HL-60 (cell line): ENCODE measurements around the gene HS3ST5.
A peak's percentile ranks its signal among the peaks of the same experiment; 100 is the strongest.

Experiments
- DNase-seq, 2 experiments: peaks; one replicate each; pipeline ENCODE4 v3.0.0-alpha.2; 2010 to 2020; ENCODE audit warnings: low read depth in 1 of 2, low spot score in 1 of 2
- H3K27ac ChIP-seq: fragments of 250-450 bp; sonication (Bioruptor Pico); replicated peaks from 2 replicates; pipeline ENCODE4 v1.5.1; 2020; ENCODE audit warnings: mild to moderate bottlenecking, moderate library complexity
- H3K27me3 ChIP-seq: fragments of 250-450 bp; sonication (Bioruptor Pico); 2 replicates; pipeline ENCODE4 v1.5.1; 2021; ENCODE audit warnings: mild to moderate bottlenecking, moderate library complexity; ENCODE audit not compliant: insufficient read depth, poor library complexity, severe bottlenecking
- H3K4me3 ChIP-seq: replicated peaks from 2 replicates; pipeline ENCODE4 v1.5.1; 2011; ENCODE audit warnings: mild to moderate bottlenecking, control low read depth, low read length; ENCODE audit not compliant: insufficient read depth
- CTCF ChIP-seq: IDR thresholded peaks from one replicate; pipeline ENCODE4 v1.5.1; 2011; ENCODE audit warnings: low read length, control low read depth, inconsistent platforms; ENCODE audit not compliant: insufficient read depth
- GABPA ChIP-seq: IDR thresholded peaks from 2 replicates; pipeline ENCODE4 v1.6.1; 2012; ENCODE audit warnings: low read depth
- POLR2AphosphoS5 ChIP-seq: IDR thresholded peaks from 2 replicates; pipeline ENCODE4 v1.6.1; 2012; ENCODE audit warnings: low read depth
- REST ChIP-seq: IDR thresholded peaks from 2 replicates; pipeline ENCODE4 v1.6.1; 2012; ENCODE audit warnings: low read depth; ENCODE audit not compliant: insufficient replicate concordance
- SPI1 ChIP-seq: IDR thresholded peaks from 2 replicates; pipeline ENCODE4 v1.6.1; 2012; ENCODE audit warnings: low read depth, mild to moderate bottlenecking, borderline replicate concordance

The HS3ST5 gene

GRCh38 chr6:114160881-114161280 lies 181.9 kb downstream of the HS3ST5 start:
- Histone ChIP-seq H3K4me3 (no peak overlapping the region), H3K27me3 (no peaks in the 10 kb centered on the region), H3K27ac (no peak overlapping the region)
- no peak for TF ChIP-seq GABPA
- TF ChIP-seq REST = no peak
- no peak for DNase-seq

- no peak overlapping the region for H3K27ac ChIP-seq
- DNase-seq = no peak
- H3K4me3 ChIP-seq = no peak overlapping the region
- TF ChIP-seq GABPA = no peak
- TF ChIP-seq POLR2AphosphoS5 = no peak
- TF ChIP-seq CTCF = no peak
- TF ChIP-seq REST = no peak
- no peak for TF ChIP-seq SPI1
- no peaks in the 10 kb centered on the region for H3K27me3 ChIP-seq
Measured at GRCh38 chr6:114159727-114160126, 183.1 kb downstream of the HS3ST5 start.

GRCh38 chr6:114158838-114159694 lies 183.8 kb downstream of the HS3ST5 start:
- DNase-seq = no peak
- Histone ChIP-seq H3K4me3 (no peak overlapping the region), H3K27me3 (no peaks in the 10 kb centered on the region), H3K27ac (no peak overlapping the region)
- TF ChIP-seq CTCF = no peak
- peak; percentile 63 for TF ChIP-seq REST
